ENCODE measurements around the gene FOLR2. TPM values are rescaled to one million over a fixed set of nuclear protein-coding genes. Genes with fewer than 3 reads are reported as not detected.

The FOLR2 gene
- total and polyA plus RNA-seq, 2 experiments from 2014 or later = not detected

- Histone ChIP-seq H4K20me1 (ENCODE audit: insufficient read depth) (no peaks in the 10 kb centered on the region), H3K4me1 (ENCODE audit: insufficient read depth) (no peaks in the 10 kb centered on the region), H3K36me3 (ENCODE audit: low read depth) (peaks cover 3% of the 10 kb centered on the region; the same call in 1 of the 2 replicates), H3K9ac (no peak overlapping the region), H3K79me2 (ENCODE audit: insufficient read depth) (no peaks in the 10 kb centered on the region), H3K4me2 (ENCODE audit: unreplicated experiment) (no peak overlapping the region), H3K9me2 (ENCODE audit: insufficient read depth) (no peaks in the 10 kb centered on the region), H3K27ac (no peak overlapping the region), H3K4me3 (no peak overlapping the region), H3F3A (ENCODE audit: insufficient read depth) (peaks cover 5% of the 10 kb centered on the region; the same call in 1 of the 2 replicates), H2AFZ (no peak overlapping the region), H3K27me3 (replicated peaks; ENCODE audit: insufficient read depth) (peaks cover 52% of the 10 kb centered on the region), H3K9me3 (ENCODE audit: low read depth) (no peaks in the 10 kb centered on the region)
- no peak for DNase-seq
- 31 to 44% methylated on average over 35 to 50 of the region's 58 CpGs for WGBS, 2 experiments (ENCODE audit: low coverage in 1 of 2, low lambda C conversion rate in 2 of 2, missing lambda C conversion rate in 2 of 2)
- in situ Hi-C loops (cut with MboI) = no loop called here
- 0 out of 2 replicates have a peak, but pooled peaks have one; percentile 24 for TF ChIP-seq EZH2phosphoT487 (IDR thresholded peaks at IDR 0.05; ENCODE audit: insufficient read depth, low read depth)
- TF ChIP-seq EZH2 (IDR thresholded peaks at IDR 0.05; ENCODE audit: insufficient read depth, poor library complexity, severe bottlenecking) = no peak
These were observed 26.8 kb downstream of the FOLR2 start for GRCh38 chr11:72243173-72244059.

- 10% methylated on average over 28 of the region's 37 CpGs; no CpG with 5 or more reads in 1 of the 2 experiments for WGBS, 2 experiments (ENCODE audit: low coverage in 1 of 2, low lambda C conversion rate in 2 of 2, missing lambda C conversion rate in 2 of 2)
- Histone ChIP-seq H3K27me3 (replicated peaks; ENCODE audit: insufficient read depth) (peaks cover 52% of the 10 kb centered on the region), H2AFZ (peak within 1 kb of the TSS; percentile 29; the same call in 1 of the 2 replicates)
These were observed 27.4 kb downstream of the FOLR2 start, which contains the start of gene PHOX2A for GRCh38 chr11:72244060-72244360. Gene PHOX2A, minus strand, starts transcription at chr11:72244176. Its CDS starts 172 bp downstream, at chr11:72244004.

GRCh38 chr11:72244361-72245262, 28.0 kb downstream of the FOLR2 start:
- Histone ChIP-seq H3K27me3 (replicated peaks; ENCODE audit: insufficient read depth) (peaks cover 52% of the 10 kb centered on the region), H3K79me2 (ENCODE audit: insufficient read depth) (no peaks in the 10 kb centered on the region), H3K9me3 (ENCODE audit: low read depth) (no peaks in the 10 kb centered on the region), H2AFZ (peak overlapping the region; percentile 29; the same call in 1 of the 2 replicates), H3K4me3 (peak overlapping the region; percentile 51; the same call in 1 of the 2 replicates), H4K20me1 (ENCODE audit: insufficient read depth) (no peaks in the 10 kb centered on the region), H3K9ac (no peak overlapping the region), H3F3A (ENCODE audit: insufficient read depth) (no peaks in the 10 kb centered on the region), H3K4me2 (ENCODE audit: unreplicated experiment) (peak overlapping the region; percentile 39), H3K9me2 (ENCODE audit: insufficient read depth) (no peaks in the 10 kb centered on the region), H3K27ac (no peak overlapping the region), H3K36me3 (ENCODE audit: low read depth) (no peaks in the 10 kb centered on the region), H3K4me1 (ENCODE audit: insufficient read depth) (no peaks in the 10 kb centered on the region)
- TF ChIP-seq EZH2 (IDR thresholded peaks at IDR 0.05; ENCODE audit: insufficient read depth, poor library complexity, severe bottlenecking) (peak; percentile 98), EZH2phosphoT487 (IDR thresholded peaks at IDR 0.05; ENCODE audit: insufficient read depth, low read depth) (peak; percentile 79)
- in situ Hi-C loops (cut with MboI) = no loop called here
- 9 to 12% methylated on average over 43 to 45 of the region's 46 CpGs for WGBS, 2 experiments (ENCODE audit: low coverage in 1 of 2, low lambda C conversion rate in 2 of 2, missing lambda C conversion rate in 2 of 2)
- DNase-seq = no peak

More at GRCh38 chr11:72244060-72244360, 27.4 kb downstream of the FOLR2 start, which contains the start of gene PHOX2A:
- TF ChIP-seq EZH2 (IDR thresholded peaks at IDR 0.05; ENCODE audit: insufficient read depth, poor library complexity, severe bottlenecking) (no peak), EZH2phosphoT487 (IDR thresholded peaks at IDR 0.05; ENCODE audit: insufficient read depth, low read depth) (no peak)
- no peaks in the 10 kb centered on the region for H4K20me1 ChIP-seq (ENCODE audit: insufficient read depth)
- DNase-seq = no peak
- no peaks in the 10 kb centered on the region for H3K36me3 ChIP-seq (ENCODE audit: low read depth)
- H3K4me1 ChIP-seq (ENCODE audit: insufficient read depth) = no peaks in the 10 kb centered on the region
- no peaks in the 10 kb centered on the region for H3K79me2 ChIP-seq (ENCODE audit: insufficient read depth)
- H3K4me2 ChIP-seq (ENCODE audit: unreplicated experiment) = peak within 1 kb of the TSS; percentile 39
- H3K9me3 ChIP-seq (ENCODE audit: low read depth) = no peaks in the 10 kb centered on the region
- no peaks in the 10 kb centered on the region for H3K9me2 ChIP-seq (ENCODE audit: insufficient read depth)
- in situ Hi-C loops (cut with MboI) = no loop called here
- no peaks in the 10 kb centered on the region for H3F3A ChIP-seq (ENCODE audit: insufficient read depth)
- H3K9ac ChIP-seq = no peak within 1 kb of the TSS
- no peak within 1 kb of the TSS for H3K27ac ChIP-seq
- peak within 1 kb of the TSS; percentile 51; the same call in 1 of the 2 replicates for H3K4me3 ChIP-seq

- in situ Hi-C loops (cut with MboI) = no loop called here
- no peak for DNase-seq
- peaks cover 52% of the 10 kb centered on the region for H3K27me3 ChIP-seq (replicated peaks; ENCODE audit: insufficient read depth)
These were observed 28.7 kb downstream of the FOLR2 start for GRCh38 chr11:72245263-72245816.

More at GRCh38 chr11:72245263-72245816, 28.7 kb downstream of the FOLR2 start:
- no peak overlapping the region for H3K4me3 ChIP-seq
- WGBS, 2 experiments (ENCODE audit: low coverage in 1 of 2, low lambda C conversion rate in 2 of 2, missing lambda C conversion rate in 2 of 2) = 16% methylated on average over 19 of the region's 19 CpGs
- no peaks in the 10 kb centered on the region for H3K79me2 ChIP-seq (ENCODE audit: insufficient read depth)
- no peaks in the 10 kb centered on the region for H3K9me2 ChIP-seq (ENCODE audit: insufficient read depth)
- H2AFZ ChIP-seq = no peak overlapping the region
- no peaks in the 10 kb centered on the region for H3K4me1 ChIP-seq (ENCODE audit: insufficient read depth)
- no peaks in the 10 kb centered on the region for H3K36me3 ChIP-seq (ENCODE audit: low read depth)
- no peaks in the 10 kb centered on the region for H4K20me1 ChIP-seq (ENCODE audit: insufficient read depth)
- no peak overlapping the region for H3K9ac ChIP-seq
- TF ChIP-seq EZH2 (IDR thresholded peaks at IDR 0.05; ENCODE audit: insufficient read depth, poor library complexity, severe bottlenecking) = peak; percentile 40
- TF ChIP-seq EZH2phosphoT487 (IDR thresholded peaks at IDR 0.05; ENCODE audit: insufficient read depth, low read depth) = no peak
- no peak overlapping the region for H3K4me2 ChIP-seq (ENCODE audit: unreplicated experiment)
- no peaks in the 10 kb centered on the region for H3K9me3 ChIP-seq (ENCODE audit: low read depth)
- no peak overlapping the region for H3K27ac ChIP-seq
- no peaks in the 10 kb centered on the region for H3F3A ChIP-seq (ENCODE audit: insufficient read depth)
